IMR-90 (cell line): ENCODE data around the gene SLC4A5.

Source experiments
- CTCF ChIP-seq: conservative IDR thresholded peaks from 2 replicates; pipeline ENCODE4 v1.5.1; 2012; ENCODE audit warnings: mild to moderate bottlenecking, low read depth, low read length, improper control_type of control experiment
- RAD21 ChIP-seq: IDR thresholded peaks from 2 replicates; pipeline ENCODE4 v1.6.1; 2012; ENCODE audit warnings: low read length, improper control_type of control experiment
- SMC3 ChIP-seq: fragments of 150-350 bp; IDR thresholded peaks from 2 replicates; pipeline ENCODE4 v1.6.1; 2016; ENCODE audit warnings: low read depth, mild to moderate bottlenecking, antibody characterized with exemption, low read length, moderate library complexity

- TF ChIP-seq RAD21 (no peak), CTCF (no peak), SMC3 (no peak)
These were observed 159.3 kb downstream of the SLC4A5 start for GRCh38 chr2:74183878-74184277.
